Kidney epithelial cell (primary cell): Measurements from ENCODE around the gene AATK. TPM values are rescaled to one million over a fixed set of nuclear protein-coding genes. Genes with fewer than 3 reads are reported as not detected.

Source experiments
- DNase-seq: peaks from one replicate; pipeline ENCODE4 v3.0.0-alpha.2; 2010; ENCODE audit warnings: low read depth
- H3K27me3 ChIP-seq: 2 replicates; pipeline ENCODE4 v1.6.0; 2011; ENCODE audit warnings: low read length; ENCODE audit not compliant: control insufficient read depth, insufficient read depth
- H3K36me3 ChIP-seq: 2 replicates; pipeline ENCODE4 v1.5.1; 2011; ENCODE audit warnings: low read length; ENCODE audit not compliant: control insufficient read depth, insufficient read depth
- H3K4me3 ChIP-seq: 2 replicates; pipeline ENCODE4 v1.5.1; 2011; ENCODE audit warnings: low read depth, mild to moderate bottlenecking, control low read depth, low read length
- total RNA-seq: library from RNA; depleted of rRNA; stranded (reverse); fragments of >200 nt; gene quantifications from 2 replicates; pipeline ENCODE4 v1.2.3, GENCODE V29; 2015
- TF ChIP-seq, protein P1 (sequence below): IDR thresholded peaks from 2 replicates; pipeline ENCODE4 v1.5.1; 2011; ENCODE audit warnings: mild to moderate bottlenecking, moderate library complexity, low read length, control low read depth, inconsistent platforms; ENCODE audit not compliant: insufficient read depth, poor library complexity, severe bottlenecking

The AATK gene
- total RNA-seq, 1 donor from 2014 or later = 0.33 TPM

DNA sequence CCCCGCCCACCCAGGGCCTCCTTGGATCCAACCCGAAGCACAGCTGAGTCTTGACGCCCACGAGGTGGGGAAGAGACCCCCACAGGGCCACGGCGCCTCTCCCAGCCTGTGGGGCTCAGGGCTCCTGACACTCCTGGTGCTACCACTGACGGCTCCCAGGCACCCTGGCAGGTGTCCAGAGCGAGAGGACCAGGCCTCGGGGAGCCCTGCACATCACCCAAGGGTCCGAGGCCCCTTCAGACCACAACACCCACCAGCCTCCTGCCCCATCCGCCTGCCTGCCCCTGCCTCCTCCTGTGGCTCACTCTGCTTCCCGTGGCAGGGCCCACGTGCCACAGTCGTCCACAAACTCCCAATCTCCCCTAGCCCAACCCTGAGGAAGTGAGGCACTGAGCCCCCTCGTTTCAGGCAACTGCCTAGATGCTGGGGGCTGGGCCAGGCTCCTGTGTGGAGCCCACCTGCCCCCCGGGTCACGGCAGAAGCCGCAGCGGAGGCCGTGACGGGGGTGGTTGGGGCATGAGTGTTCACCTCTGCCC lies 28.3 kb upstream of the AATK start:
- no peak overlapping the region for H3K4me3 ChIP-seq
- TF ChIP-seq, protein P1, sequence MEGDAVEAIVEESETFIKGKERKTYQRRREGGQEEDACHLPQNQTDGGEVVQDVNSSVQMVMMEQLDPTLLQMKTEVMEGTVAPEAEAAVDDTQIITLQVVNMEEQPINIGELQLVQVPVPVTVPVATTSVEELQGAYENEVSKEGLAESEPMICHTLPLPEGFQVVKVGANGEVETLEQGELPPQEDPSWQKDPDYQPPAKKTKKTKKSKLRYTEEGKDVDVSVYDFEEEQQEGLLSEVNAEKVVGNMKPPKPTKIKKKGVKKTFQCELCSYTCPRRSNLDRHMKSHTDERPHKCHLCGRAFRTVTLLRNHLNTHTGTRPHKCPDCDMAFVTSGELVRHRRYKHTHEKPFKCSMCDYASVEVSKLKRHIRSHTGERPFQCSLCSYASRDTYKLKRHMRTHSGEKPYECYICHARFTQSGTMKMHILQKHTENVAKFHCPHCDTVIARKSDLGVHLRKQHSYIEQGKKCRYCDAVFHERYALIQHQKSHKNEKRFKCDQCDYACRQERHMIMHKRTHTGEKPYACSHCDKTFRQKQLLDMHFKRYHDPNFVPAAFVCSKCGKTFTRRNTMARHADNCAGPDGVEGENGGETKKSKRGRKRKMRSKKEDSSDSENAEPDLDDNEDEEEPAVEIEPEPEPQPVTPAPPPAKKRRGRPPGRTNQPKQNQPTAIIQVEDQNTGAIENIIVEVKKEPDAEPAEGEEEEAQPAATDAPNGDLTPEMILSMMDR = no peak
- H3K36me3 ChIP-seq = peaks cover 1% of the 10 kb centered on the region
- H3K27me3 ChIP-seq = no peaks in the 10 kb centered on the region
- DNase-seq = no peak

DNA sequence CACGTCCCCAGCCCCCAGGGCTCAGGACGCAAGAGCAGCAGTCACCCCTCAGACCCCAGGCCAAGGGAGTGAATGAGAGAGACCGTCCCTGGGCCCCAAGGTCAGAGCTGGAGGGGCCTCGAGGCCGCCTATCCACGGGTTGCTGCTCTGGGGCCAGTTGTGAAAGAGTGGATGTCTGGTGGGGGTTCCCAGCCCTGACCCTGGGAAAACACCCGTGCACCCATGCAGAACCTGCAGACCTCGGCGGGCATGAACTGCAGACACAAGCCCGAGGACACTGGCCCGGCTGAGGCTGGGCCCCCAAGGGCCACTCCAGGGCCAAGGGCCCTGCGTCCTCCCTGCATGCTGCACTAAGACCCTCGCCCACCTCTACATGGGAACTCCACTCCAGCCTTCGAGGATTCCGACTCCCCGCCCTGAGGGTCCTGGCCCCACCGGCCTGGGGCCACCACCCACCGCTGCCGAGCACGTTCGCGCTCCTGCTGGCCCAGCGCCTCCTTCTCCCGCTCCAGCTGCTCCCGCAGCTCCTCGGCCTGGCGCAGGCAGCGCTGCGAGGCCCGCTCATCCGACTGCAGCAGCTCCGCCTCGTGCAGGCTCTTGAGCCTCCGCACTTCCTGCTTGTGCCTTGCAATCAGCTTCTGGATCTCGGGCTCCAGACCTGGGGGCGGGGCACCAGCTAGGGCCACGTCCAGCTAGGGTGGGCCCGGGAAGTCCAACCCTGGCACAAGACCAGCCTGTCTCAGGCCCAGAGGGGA lies 27.6 kb upstream of the AATK start:
- TF ChIP-seq, protein P1 = no peak
- Histone ChIP-seq H3K36me3 (peaks cover 1% of the 10 kb centered on the region), H3K27me3 (no peaks in the 10 kb centered on the region), H3K4me3 (no peak overlapping the region)
- DNase-seq = no peak

DNA sequence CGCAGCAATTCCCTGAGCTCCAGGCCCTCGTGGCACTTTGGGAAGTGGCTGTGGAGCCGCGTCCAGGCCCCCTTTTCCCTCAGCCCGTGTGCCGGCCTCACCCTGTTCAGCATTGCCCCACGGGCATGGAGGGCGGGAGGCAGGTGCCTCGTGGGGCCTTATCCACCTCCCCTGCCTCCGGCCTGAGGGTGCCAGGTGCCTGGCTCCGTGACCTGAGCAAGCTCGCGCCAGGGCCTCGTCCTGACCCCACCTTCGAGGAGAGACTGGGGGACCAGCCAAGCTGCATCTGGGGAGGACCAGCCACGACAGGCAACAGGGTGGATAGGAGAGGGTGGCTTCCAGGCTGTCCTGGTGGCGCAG lies 27.0 kb upstream of the AATK start:
- H3K36me3 ChIP-seq = peaks cover 1% of the 10 kb centered on the region
- TF ChIP-seq, protein P1 = no peak
- no peaks in the 10 kb centered on the region for H3K27me3 ChIP-seq
- no peak overlapping the region for H3K4me3 ChIP-seq
- no peak for DNase-seq

DNA sequence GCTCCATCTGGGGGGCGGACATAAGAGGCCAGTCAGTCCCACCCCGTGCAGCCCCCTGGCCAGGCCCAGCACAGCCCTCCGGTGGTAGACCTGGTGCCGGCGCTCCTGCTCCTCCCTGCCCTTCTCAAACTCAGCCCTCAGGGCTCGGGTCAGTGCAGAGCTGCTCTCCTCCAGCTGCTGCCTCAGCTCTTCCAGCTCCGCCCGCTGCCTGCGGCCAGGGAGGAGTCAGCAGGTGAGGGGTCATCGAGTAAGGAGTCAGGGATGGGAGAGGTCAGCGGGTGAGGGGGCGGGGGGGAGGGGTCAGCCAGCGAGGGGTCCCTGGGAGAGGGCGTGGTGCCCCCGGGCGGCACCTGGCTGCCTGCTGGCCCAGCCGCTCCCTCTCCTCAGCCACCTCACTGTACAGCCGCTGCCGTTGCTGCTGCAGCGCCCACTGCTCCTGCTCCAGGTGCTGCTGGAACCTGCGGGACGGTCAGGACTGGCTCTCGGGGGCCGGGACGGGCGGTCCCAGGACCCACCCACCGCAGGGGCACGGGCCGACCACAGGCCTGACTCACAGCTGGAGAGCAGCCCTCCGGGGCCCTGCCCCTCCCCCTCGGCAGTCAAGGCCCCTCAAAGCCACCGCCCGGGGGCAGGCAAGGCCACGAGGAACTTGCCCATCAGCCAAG lies 26.5 kb upstream of the AATK start:
- TF ChIP-seq, protein P1 = no peak
- no peak for DNase-seq
- peaks cover 1% of the 10 kb centered on the region for H3K36me3 ChIP-seq

DNA sequence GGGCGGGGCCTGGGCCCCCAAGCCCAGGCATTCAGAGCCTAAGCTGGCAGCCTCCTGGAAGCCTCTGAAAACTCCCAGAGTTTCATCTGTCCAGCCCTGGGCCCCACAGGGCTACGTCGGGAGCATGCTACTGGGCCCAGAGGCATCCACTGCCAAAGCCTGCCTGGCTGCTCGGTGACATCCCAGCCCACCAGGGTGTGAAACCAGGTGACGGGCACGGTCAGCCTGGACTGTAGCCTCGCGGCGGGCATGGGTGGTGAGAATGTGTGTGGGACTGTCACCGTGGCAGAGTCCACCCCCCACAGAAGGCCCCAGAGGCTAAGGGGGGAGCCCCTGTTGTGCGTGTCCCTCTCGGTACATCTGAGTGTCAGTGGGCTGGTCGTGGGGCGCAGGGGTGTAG lies 25.6 kb upstream of the AATK start:
- no peak for DNase-seq
- H3K27me3 ChIP-seq = no peaks in the 10 kb centered on the region
- TF ChIP-seq, protein P1 = no peak
- H3K4me3 ChIP-seq = no peak overlapping the region
- H3K36me3 ChIP-seq = peaks cover 1% of the 10 kb centered on the region

More for the DNA sequence above, 26.5 kb upstream of the AATK start:
- H3K27me3 ChIP-seq = no peaks in the 10 kb centered on the region
- no peak overlapping the region for H3K4me3 ChIP-seq
